Lower leg skin (tissue), 4 donors: ENCODE results near the gene NFYC. TPM values are rescaled to one million over a fixed set of nuclear protein-coding genes. Genes with fewer than 3 reads are reported as not detected.

ENCODE experiments used
- DNase-seq, 2 donors: peaks; one replicate each; pipeline ENCODE4 v3.0.0-alpha.2; 2019; ENCODE audit warnings: low spot score in 2 of 2
- H3K4me3 ChIP-seq: fragments of 200-600 bp; sonication (generic); 2 replicates; pipeline ENCODE4 v1.5.1; 2017; ENCODE audit warnings: mild to moderate bottlenecking, low read depth; ENCODE audit not compliant: poor library complexity, severe bottlenecking
- CTCF ChIP-seq, 3 donors: fragments of 450-650 bp; IDR thresholded peaks; one replicate each; pipeline ENCODE4 v1.5.1; 2016; ENCODE audit warnings: antibody characterized with exemption in 3 of 3, mild to moderate bottlenecking in 3 of 3, moderate library complexity in 2 of 3
- POLR2A ChIP-seq, 2 donors: fragments of 450-650 bp; IDR thresholded peaks; one replicate each; pipeline ENCODE4 v1.6.1; 2016 to 2017; ENCODE audit warnings: antibody characterized with exemption in 2 of 2, mild to moderate bottlenecking in 1 of 2, moderate library complexity in 1 of 2
- WGBS, 2 donors: methylation state at CpG; one replicate each; pipeline ENCODE4 v1.1.5; 2018; 5-methylcytosine and 5-hydroxymethylcytosine counted together
- intact Hi-C: fragments of 100-400 bp; cut with DNase I; formaldehyde crosslinking; loops from one replicate; pipeline ENCODE4 v1.15.0; 2023; ENCODE audit warnings: low total_unique reads
- total RNA-seq, 4 donors: library from RNA; depleted of rRNA; stranded (reverse); fragments of >200 nt; gene quantifications; one replicate each; pipeline ENCODE4 v1.1.0, GENCODE V29; 2016

The NFYC gene
- total RNA-seq, 4 donors from 2014 or later: 53.3 to 94.4 (median 68.0) TPM

- intact Hi-C loops: no loop called here
- TF ChIP-seq CTCF (IDR thresholded peaks at IDR 0.05): no peak
- no peak for TF ChIP-seq POLR2A (IDR thresholded peaks at IDR 0.05)
- 57% methylated on average over 5 of the region's 5 CpGs; no CpG with 5 or more reads in 1 of the 2 donors for WGBS, 2 donors
- no peak for DNase-seq
- H3K4me3 ChIP-seq: no peak overlapping the region
These were observed 41.9 kb upstream of the NFYC start for GRCh38 chr1:40649592-40649930.

- intact Hi-C loops: no loop called here
- 40 to 54% methylated on average over 4 of the region's 4 CpGs for WGBS, 2 donors
- DNase-seq: no peak
- TF ChIP-seq POLR2A (IDR thresholded peaks at IDR 0.05) (no peak), CTCF (IDR thresholded peaks at IDR 0.05) (no peak)
- H3K4me3 ChIP-seq: no peak overlapping the region
These were observed 41.4 kb upstream of the NFYC start for GRCh38 chr1:40650075-40650474.

- DNase-seq: peak in 1 of 2 donors; percentile 31
- TF ChIP-seq POLR2A (IDR thresholded peaks at IDR 0.05): no peak
- no peak for TF ChIP-seq CTCF (IDR thresholded peaks at IDR 0.05)
- WGBS, 2 donors: 50 to 52% methylated on average over 17 of the region's 17 CpGs
- intact Hi-C loops: no loop called here
- H3K4me3 ChIP-seq: no peak overlapping the region
These were observed 40.2 kb upstream of the NFYC start for GRCh38 chr1:40651138-40651857.

- WGBS, 2 donors: 60 to 67% methylated on average over 5 of the region's 5 CpGs
- no peak for DNase-seq
- intact Hi-C loops: no loop called here
- H3K4me3 ChIP-seq: no peak overlapping the region
- TF ChIP-seq POLR2A (IDR thresholded peaks at IDR 0.05) (no peak), CTCF (IDR thresholded peaks at IDR 0.05) (no peak)
These were observed 39.0 kb upstream of the NFYC start for GRCh38 chr1:40652468-40652867.

GRCh38 chr1:40652979-40653378 lies 38.5 kb upstream of the NFYC start:
- intact Hi-C loops: no loop called here
- H3K4me3 ChIP-seq: no peak overlapping the region
- TF ChIP-seq CTCF (IDR thresholded peaks at IDR 0.05) (no peak), POLR2A (IDR thresholded peaks at IDR 0.05) (no peak)
- 57 to 64% methylated on average over 4 of the region's 4 CpGs for WGBS, 2 donors
- DNase-seq: no peak
